Measurements from ENCODE around the gene NDFIP1. TPM values are rescaled to one million over a fixed set of nuclear protein-coding genes. Genes with fewer than 3 reads are reported as not detected.

Gene NDFIP1
- total and polyA plus RNA-seq, 2 of the 8 experiments (the other 6 are each of a cell fraction or from before 2014, with no cell fraction given) = 8.8 to 27.1 TPM

GRCh38 chr5:142143878-142144277 lies 35.3 kb downstream of the NDFIP1 start:
- no peaks in the 10 kb centered on the region for H3K79me1 ChIP-seq (ENCODE audit: low read depth, low read length)
- H3K56ac ChIP-seq (replicated peaks; ENCODE audit: insufficient read length, low read depth, low read length) = no peak overlapping the region
- no peak for DNase-seq (ENCODE audit: low read depth in 1 of 2, low spot score in 2 of 2)
- H3K4me2 ChIP-seq (ENCODE audit: insufficient read depth in 1 of 2, low read depth in 2 of 2, low read length in 2 of 2) = no peak overlapping the region
- H3K36me3 ChIP-seq (ENCODE audit: control insufficient read depth in 2 of 4, insufficient read depth in 4 of 4, low read length in 3 of 4) = peaks cover 0 to 18% (median 9%) of the 10 kb centered on the region in 4 experiments; a peak in 3 of 8 replicates
- no peaks in the 10 kb centered on the region for H3K23me2 ChIP-seq (ENCODE audit: low read depth, low read length)
- TF ChIP-seq RAD21 (IDR thresholded peaks at IDR 0.05 in 1 of 2, conservative IDR thresholded peaks at IDR 0.05 in 1 of 2; ENCODE audit: low read depth in 2 of 2, low read length in 2 of 2) (peak; percentile 71 to 73), MAX (IDR thresholded peaks at IDR 0.05) (no peak), CTCF (IDR thresholded peaks at IDR 0.05; ENCODE audit: control extremely low read depth in 1 of 3, insufficient read depth in 1 of 3, low read depth in 1 of 3, low read length in 3 of 3) (peak in 2 of 3 experiments; percentile 29 to 48; a peak in 2 of 4 replicates)
- no peak overlapping the region for H3K9ac ChIP-seq (replicated peaks in 1 of 4; ENCODE audit: extremely low read depth in 1 of 4, low read depth in 3 of 4, low read length in 3 of 4)
- H3K4me3 ChIP-seq (ENCODE audit: extremely low read depth in 1 of 4, insufficient read depth in 2 of 4, low read depth in 3 of 4, low read length in 4 of 4) = no peak overlapping the region
- H3K14ac ChIP-seq (ENCODE audit: insufficient read length) = no peak overlapping the region
- no peaks in the 10 kb centered on the region for H4K20me1 ChIP-seq (replicated peaks in 1 of 2; ENCODE audit: control insufficient read depth in 1 of 2, insufficient read depth in 2 of 2, low read length in 2 of 2)
- H3K79me2 ChIP-seq (ENCODE audit: control insufficient read depth in 1 of 2, insufficient read depth in 2 of 2, low read length in 2 of 2) = no peaks in the 10 kb centered on the region
- POLR2A ChIA-PET (ENCODE audit: partially characterized antibody) = interaction anchor here (1.6 kb wide), 1 partner anchor 132 kb away, joined by 11 read pairs; no protein-coding TSS in a partner anchor
- FAIRE-seq = no peak
- H2BK15ac ChIP-seq (ENCODE audit: low read length) = no peak overlapping the region
- no peak overlapping the region for H3K18ac ChIP-seq (ENCODE audit: extremely low read depth, low read length)
- no peak overlapping the region for H2AK5ac ChIP-seq (ENCODE audit: low read depth, low read length)
- no peak overlapping the region for H2BK20ac ChIP-seq (ENCODE audit: low read length)
- no peak overlapping the region for H2AFZ ChIP-seq (ENCODE audit: low read length)
- H2BK12ac ChIP-seq (ENCODE audit: low read depth, low read length) = no peak overlapping the region
- H2BK120ac ChIP-seq (replicated peaks; ENCODE audit: low read depth, low read length) = no peak overlapping the region
- H4K91ac ChIP-seq (replicated peaks; ENCODE audit: insufficient read length, low read length) = no peak overlapping the region
- H3K27me3 ChIP-seq (replicated peaks in 1 of 4; ENCODE audit: control insufficient read depth in 3 of 4, extremely low read depth in 1 of 4, insufficient read depth in 3 of 4, low read length in 3 of 4) = no peaks in the 10 kb centered on the region
- no peaks in the 10 kb centered on the region for H3K9me3 ChIP-seq (ENCODE audit: insufficient read depth in 2 of 2, low read depth in 1 of 2, low read length in 1 of 2)
- WGBS, 2 experiments (ENCODE audit: extremely low coverage in 1 of 2, insufficient coverage in 1 of 2, insufficient read length in 1 of 2, insufficient replicate concordance in 2 of 2, low coverage in 1 of 2, low lambda C conversion rate in 2 of 2, missing lambda C conversion rate in 1 of 2) = 57% methylated on average over 3 of the region's 3 CpGs; no CpG with 5 or more reads in 1 of the 2 experiments
- H3K4ac ChIP-seq (replicated peaks; ENCODE audit: insufficient read length, low read depth, low read length) = no peak overlapping the region
- H3K4me1 ChIP-seq (replicated peaks in 1 of 4; ENCODE audit: control insufficient read depth in 3 of 4, insufficient read depth in 4 of 4, low read length in 3 of 4) = peaks cover 0 to 3% (median under 1%) of the 10 kb centered on the region in 4 experiments; a peak in 1 of 7 replicates
- H3K27ac ChIP-seq (ENCODE audit: low read depth, low read length) = no peak overlapping the region
- CTCF ChIA-PET (ENCODE audit: partially characterized antibody) = interaction anchor here (0.6 to 7.6 kb wide), 49 partner anchors 8 to 589 kb away, joined by 3 to 113 read pairs (median 4); partner anchors contain the start of genes GNPDA1 and RNF14
- H4K5ac ChIP-seq (ENCODE audit: insufficient read length, low read depth, low read length) = no peak overlapping the region
- no peak overlapping the region for H3K23ac ChIP-seq (ENCODE audit: insufficient read length)
- H4K8ac ChIP-seq (ENCODE audit: extremely low read depth, insufficient read depth, low read length) = no peak overlapping the region
- no peak overlapping the region for H2BK5ac ChIP-seq (ENCODE audit: low read depth, low read length)
